Activated T-cell treated with anti-CD3 and anti-CD28 coated beads, Interleukin-2, amount 50 U/mL, for 24 hours (primary cell): ENCODE data around the gene CALD1.
A peak's percentile ranks its signal among the peaks of the same experiment; 100 is the strongest.

Experiments
- DNase-seq: peaks from one replicate; pipeline ENCODE4 v3.0.0-alpha.2; 2020
- H3K27ac Mint-ChIP-seq: 2 replicates; pipeline ENCODE4 v1.8.0; 2020; ENCODE audit warnings: mild to moderate bottlenecking, mixed read lengths
- H3K27me3 Mint-ChIP-seq: 2 replicates; pipeline ENCODE4 v1.8.0; 2020; ENCODE audit warnings: mixed read lengths
- H3K36me3 Mint-ChIP-seq: 2 replicates; pipeline ENCODE4 v1.8.0; 2020; ENCODE audit warnings: low read depth, mixed read lengths
- H3K4me1 Mint-ChIP-seq: 2 replicates; pipeline ENCODE4 v1.8.0; 2020; ENCODE audit warnings: low read depth, mixed read lengths
- H3K4me3 Mint-ChIP-seq: 2 replicates; pipeline ENCODE4 v1.8.0; 2020; ENCODE audit warnings: mild to moderate bottlenecking, moderate library complexity, mixed read lengths
- H3K9me3 Mint-ChIP-seq: 2 replicates; pipeline ENCODE4 v1.8.0; 2020; ENCODE audit warnings: mixed read lengths

The CALD1 gene

GRCh38 chr7:134859783-134860182, 80.3 kb downstream of the CALD1 start:
- H3K4me3 Mint-ChIP-seq: no peak overlapping the region
- H3K4me1 Mint-ChIP-seq: peaks cover 27% of the 10 kb centered on the region
- no peaks in the 10 kb centered on the region for H3K27me3 Mint-ChIP-seq
- no peaks in the 10 kb centered on the region for H3K36me3 Mint-ChIP-seq
- no peak for DNase-seq
- H3K27ac Mint-ChIP-seq: no peak overlapping the region
- H3K9me3 Mint-ChIP-seq: no peaks in the 10 kb centered on the region

- no peaks in the 10 kb centered on the region for H3K9me3 Mint-ChIP-seq
- peaks cover 19% of the 10 kb centered on the region for H3K4me1 Mint-ChIP-seq
- H3K27ac Mint-ChIP-seq: peak overlapping the region; percentile 74
- peak overlapping the region; percentile 23 for H3K4me3 Mint-ChIP-seq
- no peaks in the 10 kb centered on the region for H3K27me3 Mint-ChIP-seq
- H3K36me3 Mint-ChIP-seq: no peaks in the 10 kb centered on the region
- no peak for DNase-seq
These were observed 85.8 kb downstream of the CALD1 start for GRCh38 chr7:134865001-134865845.

GRCh38 chr7:134866617-134867016, 87.2 kb downstream of the CALD1 start:
- peaks cover 19% of the 10 kb centered on the region for H3K4me1 Mint-ChIP-seq
- no peaks in the 10 kb centered on the region for H3K27me3 Mint-ChIP-seq
- H3K27ac Mint-ChIP-seq: no peak overlapping the region
- H3K9me3 Mint-ChIP-seq: no peaks in the 10 kb centered on the region
- no peaks in the 10 kb centered on the region for H3K36me3 Mint-ChIP-seq
- DNase-seq: no peak
- no peak overlapping the region for H3K4me3 Mint-ChIP-seq

- H3K4me3 Mint-ChIP-seq: no peak overlapping the region
- no peaks in the 10 kb centered on the region for H3K36me3 Mint-ChIP-seq
- no peaks in the 10 kb centered on the region for H3K9me3 Mint-ChIP-seq
- H3K27ac Mint-ChIP-seq: no peak overlapping the region
- DNase-seq: no peak
- peaks cover 12% of the 10 kb centered on the region for H3K4me1 Mint-ChIP-seq
- H3K27me3 Mint-ChIP-seq: peaks cover 3% of the 10 kb centered on the region
These were observed 90.7 kb downstream of the CALD1 start for GRCh38 chr7:134870156-134870555.

GRCh38 chr7:134870781-134871180, 91.3 kb downstream of the CALD1 start:
- Mint-ChIP-seq H3K9me3 (no peaks in the 10 kb centered on the region), H3K4me3 (no peak overlapping the region), H3K36me3 (no peaks in the 10 kb centered on the region), H3K27ac (no peak overlapping the region), H3K27me3 (peaks cover 3% of the 10 kb centered on the region), H3K4me1 (peaks cover 6% of the 10 kb centered on the region)
- DNase-seq: no peak

GRCh38 chr7:134873253-134873652, 93.8 kb downstream of the CALD1 start:
- no peak for DNase-seq
- Mint-ChIP-seq H3K4me3 (no peak overlapping the region), H3K27me3 (peaks cover 3% of the 10 kb centered on the region), H3K4me1 (peaks cover 3% of the 10 kb centered on the region), H3K27ac (no peak overlapping the region), H3K9me3 (no peaks in the 10 kb centered on the region), H3K36me3 (no peaks in the 10 kb centered on the region)

GRCh38 chr7:134874407-134874806, 95.0 kb downstream of the CALD1 start:
- Mint-ChIP-seq H3K4me1 (peaks cover 3% of the 10 kb centered on the region), H3K36me3 (no peaks in the 10 kb centered on the region), H3K27me3 (peaks cover 3% of the 10 kb centered on the region), H3K4me3 (no peak overlapping the region), H3K9me3 (no peaks in the 10 kb centered on the region), H3K27ac (no peak overlapping the region)
- DNase-seq: no peak

GRCh38 chr7:134875867-134876266, 96.4 kb downstream of the CALD1 start:
- DNase-seq: no peak
- H3K27me3 Mint-ChIP-seq: peaks cover 3% of the 10 kb centered on the region
- H3K36me3 Mint-ChIP-seq: no peaks in the 10 kb centered on the region
- H3K9me3 Mint-ChIP-seq: no peaks in the 10 kb centered on the region
- no peak overlapping the region for H3K4me3 Mint-ChIP-seq
- H3K4me1 Mint-ChIP-seq: peaks cover 3% of the 10 kb centered on the region
- no peak overlapping the region for H3K27ac Mint-ChIP-seq

GRCh38 chr7:134878746-134879357, 99.4 kb downstream of the CALD1 start:
- no peak for DNase-seq
- Mint-ChIP-seq H3K4me1 (no peaks in the 10 kb centered on the region), H3K27ac (no peak overlapping the region), H3K36me3 (no peaks in the 10 kb centered on the region), H3K4me3 (no peak overlapping the region), H3K27me3 (no peaks in the 10 kb centered on the region), H3K9me3 (no peaks in the 10 kb centered on the region)

GRCh38 chr7:134879815-134880475, 100.5 kb downstream of the CALD1 start:
- H3K9me3 Mint-ChIP-seq: no peaks in the 10 kb centered on the region
- H3K4me1 Mint-ChIP-seq: no peaks in the 10 kb centered on the region
- no peaks in the 10 kb centered on the region for H3K27me3 Mint-ChIP-seq
- no peak for DNase-seq
- H3K4me3 Mint-ChIP-seq: no peak overlapping the region
- no peak overlapping the region for H3K27ac Mint-ChIP-seq
- no peaks in the 10 kb centered on the region for H3K36me3 Mint-ChIP-seq

GRCh38 chr7:134882481-134882880, 103.0 kb downstream of the CALD1 start:
- H3K4me3 Mint-ChIP-seq: no peak overlapping the region

GRCh38 chr7:134885967-134886352, 106.5 kb downstream of the CALD1 start:
- Mint-ChIP-seq H3K27me3 (peaks cover 7% of the 10 kb centered on the region), H3K9me3 (no peaks in the 10 kb centered on the region), H3K4me3 (no peak overlapping the region), H3K27ac (peak overlapping the region; percentile 32), H3K36me3 (no peaks in the 10 kb centered on the region), H3K4me1 (peaks cover 21% of the 10 kb centered on the region)
- DNase-seq: no peak

More at GRCh38 chr7:134882481-134882880, 103.0 kb downstream of the CALD1 start:
- H3K4me1 Mint-ChIP-seq: peaks cover 18% of the 10 kb centered on the region
- no peaks in the 10 kb centered on the region for H3K9me3 Mint-ChIP-seq
- DNase-seq: no peak
- no peaks in the 10 kb centered on the region for H3K27me3 Mint-ChIP-seq
- no peak overlapping the region for H3K27ac Mint-ChIP-seq
- no peaks in the 10 kb centered on the region for H3K36me3 Mint-ChIP-seq

- H3K9me3 Mint-ChIP-seq: no peaks in the 10 kb centered on the region
- H3K4me1 Mint-ChIP-seq: peaks cover 26% of the 10 kb centered on the region
- DNase-seq: no peak
- H3K27ac Mint-ChIP-seq: peak overlapping the region; percentile 32
- H3K4me3 Mint-ChIP-seq: no peak overlapping the region
- no peaks in the 10 kb centered on the region for H3K36me3 Mint-ChIP-seq
- peaks cover 10% of the 10 kb centered on the region for H3K27me3 Mint-ChIP-seq
These were observed 107.1 kb downstream of the CALD1 start for GRCh38 chr7:134886353-134887057.

- Mint-ChIP-seq H3K4me1 (peaks cover 28% of the 10 kb centered on the region), H3K27me3 (peaks cover 17% of the 10 kb centered on the region), H3K9me3 (no peaks in the 10 kb centered on the region), H3K4me3 (no peak overlapping the region), H3K27ac (no peak overlapping the region), H3K36me3 (no peaks in the 10 kb centered on the region)
- DNase-seq: no peak
These were observed 108.1 kb downstream of the CALD1 start for GRCh38 chr7:134887523-134887922.
